ENCODE data around the gene TOMT.

- TF ChIP-seq CTCF (IDR thresholded peaks at IDR 0.05) = no peak
- no peak for TF ChIP-seq POLR2A (IDR thresholded peaks at IDR 0.05)
Observed at GRCh38 chr11:72135891-72136683, 30.4 kb downstream of the TOMT start.

Data from heart left ventricle (tissue), 13 donors.